SU-DHL-6 (cell line): ENCODE data around the gene SLC22A4.

ENCODE experiments used
- H2AFZ ChIP-seq: fragments of 200-600 bp; sonication (generic); 2 replicates; pipeline ENCODE4 v1.6.1; 2014; ENCODE audit warnings: low read depth, mild to moderate bottlenecking, moderate library complexity, mixed read lengths, antibody characterized with exemption, low read length; ENCODE audit not compliant: severe bottlenecking
- H3F3A ChIP-seq: fragments of 200-600 bp; shearing (Covaris generic); 2 replicates; pipeline ENCODE4 v1.6.0; 2016; ENCODE audit warnings: antibody characterized with exemption, mild to moderate bottlenecking; ENCODE audit not compliant: insufficient read depth
- H3K27ac ChIP-seq: fragments of 200-600 bp; sonication (generic); 2 replicates; pipeline ENCODE4 v1.5.1; 2016; ENCODE audit warnings: low read depth, mild to moderate bottlenecking, low read length, moderate library complexity, mixed read lengths
- H3K27me3 ChIP-seq: fragments of 200-600 bp; sonication (generic), shearing (Covaris generic); 2 replicates; pipeline ENCODE4 v1.6.0; 2014; ENCODE audit warnings: mild to moderate bottlenecking, low read length
- H3K36me3 ChIP-seq: fragments of 200-600 bp; sonication (generic); 2 replicates; pipeline ENCODE4 v1.6.1; 2014; ENCODE audit warnings: mild to moderate bottlenecking, low read length, mixed read lengths
- H3K4me2 ChIP-seq: fragments of 300-600, 200-600 bp; shearing (Covaris generic), sonication (generic); 2 replicates; pipeline ENCODE4 v1.6.0; 2014; ENCODE audit warnings: low read length, low read depth, mild to moderate bottlenecking; ENCODE audit not compliant: poor library complexity, severe bottlenecking
- H3K4me3 ChIP-seq: fragments of 200-600 bp; sonication (generic); 2 replicates; pipeline ENCODE4 v1.5.1; 2014; ENCODE audit warnings: antibody characterized with exemption, low read length, mild to moderate bottlenecking, mixed read lengths; ENCODE audit not compliant: insufficient read depth, poor library complexity, severe bottlenecking
- H3K79me2 ChIP-seq: fragments of 200-600 bp; sonication (generic); 2 replicates; pipeline ENCODE4 v1.6.1; 2014; ENCODE audit warnings: mild to moderate bottlenecking, low read length, moderate library complexity; ENCODE audit not compliant: insufficient read depth
- H3K9ac ChIP-seq: fragments of 200-600 bp; sonication (generic); 2 replicates; pipeline ENCODE4 v1.7.0; 2014; ENCODE audit warnings: mild to moderate bottlenecking, low read length
- H3K9me2 ChIP-seq: fragments of 200-600 bp; sonication (generic); replicated peaks from 2 replicates; pipeline ENCODE4 v1.6.1; 2014; ENCODE audit warnings: low read length; ENCODE audit not compliant: insufficient read depth
- H3K9me3 ChIP-seq: fragments of 200-600 bp; sonication (generic); 2 replicates; pipeline ENCODE4 v1.6.1; 2014; ENCODE audit warnings: low read length, mixed read lengths; ENCODE audit not compliant: insufficient read depth
- H4K20me1 ChIP-seq: fragments of 200-600 bp; sonication (generic); 2 replicates; pipeline ENCODE4 v1.6.1; 2014; ENCODE audit warnings: low read depth, mild to moderate bottlenecking, antibody characterized with exemption, low read length, moderate library complexity, mixed read lengths
- EZH2phosphoT487 ChIP-seq: fragments of 200-600 bp; sonication (generic), shearing (Covaris generic); conservative IDR thresholded peaks from 2 replicates; pipeline ENCODE4 v1.6.1; 2018; ENCODE audit warnings: mild to moderate bottlenecking, antibody characterized with exemption, low read length, moderate library complexity, mixed read lengths
- TF ChIP-seq, protein P1 (sequence below): fragments of 200-600 bp; sonication (generic); IDR thresholded peaks from one replicate; pipeline ENCODE4 v1.5.1; 2017; ENCODE audit warnings: antibody characterized with exemption, mild to moderate bottlenecking, low read length, moderate library complexity; ENCODE audit not compliant: insufficient read depth, poor library complexity, severe bottlenecking

Gene SLC22A4

GRCh38 chr5:132250547-132250946 lies 43.6 kb upstream of the SLC22A4 start:
- Histone ChIP-seq H3K27ac (no peak overlapping the region), H3K79me2 (no peaks in the 10 kb centered on the region), H3F3A (no peaks in the 10 kb centered on the region), H3K27me3 (no peaks in the 10 kb centered on the region), H3K9me3 (no peaks in the 10 kb centered on the region), H3K9ac (no peak overlapping the region), H3K4me2 (no peak overlapping the region), H3K36me3 (no peaks in the 10 kb centered on the region; the same call in 1 of the 2 replicates), H2AFZ (no peak overlapping the region), H3K4me3 (no peak overlapping the region), H3K9me2 (no peaks in the 10 kb centered on the region), H4K20me1 (no peaks in the 10 kb centered on the region)
- TF ChIP-seq, protein P1, sequence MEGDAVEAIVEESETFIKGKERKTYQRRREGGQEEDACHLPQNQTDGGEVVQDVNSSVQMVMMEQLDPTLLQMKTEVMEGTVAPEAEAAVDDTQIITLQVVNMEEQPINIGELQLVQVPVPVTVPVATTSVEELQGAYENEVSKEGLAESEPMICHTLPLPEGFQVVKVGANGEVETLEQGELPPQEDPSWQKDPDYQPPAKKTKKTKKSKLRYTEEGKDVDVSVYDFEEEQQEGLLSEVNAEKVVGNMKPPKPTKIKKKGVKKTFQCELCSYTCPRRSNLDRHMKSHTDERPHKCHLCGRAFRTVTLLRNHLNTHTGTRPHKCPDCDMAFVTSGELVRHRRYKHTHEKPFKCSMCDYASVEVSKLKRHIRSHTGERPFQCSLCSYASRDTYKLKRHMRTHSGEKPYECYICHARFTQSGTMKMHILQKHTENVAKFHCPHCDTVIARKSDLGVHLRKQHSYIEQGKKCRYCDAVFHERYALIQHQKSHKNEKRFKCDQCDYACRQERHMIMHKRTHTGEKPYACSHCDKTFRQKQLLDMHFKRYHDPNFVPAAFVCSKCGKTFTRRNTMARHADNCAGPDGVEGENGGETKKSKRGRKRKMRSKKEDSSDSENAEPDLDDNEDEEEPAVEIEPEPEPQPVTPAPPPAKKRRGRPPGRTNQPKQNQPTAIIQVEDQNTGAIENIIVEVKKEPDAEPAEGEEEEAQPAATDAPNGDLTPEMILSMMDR, result no peak
- TF ChIP-seq EZH2phosphoT487, result no peak

DNA sequence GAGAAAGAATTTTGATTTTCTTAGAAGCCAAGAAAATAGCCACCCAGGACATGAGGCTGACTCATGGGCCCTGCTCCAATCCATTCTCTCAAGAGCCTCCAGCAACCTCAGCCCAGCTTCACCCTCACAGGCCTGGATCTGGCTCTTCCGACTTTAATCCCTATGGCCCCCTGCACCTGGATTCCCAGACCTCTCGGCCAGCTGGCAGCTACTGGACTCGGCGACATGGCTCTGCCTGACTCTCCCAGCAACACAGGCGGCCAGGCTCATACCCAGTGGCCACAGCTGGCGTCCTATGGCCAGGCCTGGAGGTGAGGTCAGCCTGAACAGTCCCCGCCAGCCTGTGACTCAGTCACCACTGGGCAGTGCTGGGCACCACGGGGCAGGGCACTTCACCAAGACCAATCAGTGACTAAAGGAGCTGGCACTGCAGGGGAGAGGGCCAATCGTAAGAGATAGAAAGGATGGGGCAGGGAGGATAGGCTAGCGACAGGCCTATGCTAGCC lies 42.9 kb upstream of the SLC22A4 start:
- H3K36me3 ChIP-seq, result no peaks in the 10 kb centered on the region; the same call in 1 of the 2 replicates
- H3F3A ChIP-seq, result no peaks in the 10 kb centered on the region
- TF ChIP-seq, protein P1, result no peak
- no peak for TF ChIP-seq EZH2phosphoT487
- H3K4me3 ChIP-seq, result no peak overlapping the region
- no peak overlapping the region for H3K4me2 ChIP-seq
- no peak overlapping the region for H3K27ac ChIP-seq
- no peaks in the 10 kb centered on the region for H3K9me3 ChIP-seq
- H3K79me2 ChIP-seq, result no peaks in the 10 kb centered on the region
- no peak overlapping the region for H2AFZ ChIP-seq
- H3K9ac ChIP-seq, result no peak overlapping the region
- no peaks in the 10 kb centered on the region for H3K27me3 ChIP-seq
- no peaks in the 10 kb centered on the region for H3K9me2 ChIP-seq
- H4K20me1 ChIP-seq, result no peaks in the 10 kb centered on the region

DNA sequence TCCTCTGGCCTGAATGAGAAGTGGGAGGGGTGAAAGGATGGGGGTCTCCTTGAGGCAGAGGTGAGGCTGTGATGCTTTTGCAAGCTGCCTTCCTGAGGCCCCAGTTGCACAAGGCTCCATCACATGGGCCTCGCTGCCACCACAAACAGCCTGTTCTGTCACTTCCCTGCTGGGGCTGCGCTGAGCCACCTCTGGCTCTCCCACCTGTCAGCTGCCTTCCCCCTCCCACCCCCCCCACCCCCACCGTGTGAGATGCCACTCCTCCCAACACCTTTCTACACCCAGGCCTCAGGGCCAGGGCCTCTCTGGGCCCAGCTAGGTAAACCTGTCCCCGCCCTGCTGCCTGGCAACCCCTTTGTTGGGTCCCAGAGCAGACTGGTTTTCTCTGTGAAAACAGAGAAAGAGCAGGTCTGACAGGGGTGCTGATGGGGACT lies 41.2 kb upstream of the SLC22A4 start:
- H3K36me3 ChIP-seq, result no peaks in the 10 kb centered on the region
- H2AFZ ChIP-seq, result no peak overlapping the region
- H3K4me3 ChIP-seq, result no peak overlapping the region
- H3K27ac ChIP-seq, result no peak overlapping the region
- no peaks in the 10 kb centered on the region for H3F3A ChIP-seq
- no peaks in the 10 kb centered on the region for H4K20me1 ChIP-seq
- no peak overlapping the region for H3K4me2 ChIP-seq
- no peak overlapping the region for H3K9ac ChIP-seq
- H3K9me2 ChIP-seq, result no peaks in the 10 kb centered on the region
- H3K79me2 ChIP-seq, result no peaks in the 10 kb centered on the region
- H3K27me3 ChIP-seq, result no peaks in the 10 kb centered on the region
- H3K9me3 ChIP-seq, result no peaks in the 10 kb centered on the region
- no peak for TF ChIP-seq EZH2phosphoT487
- TF ChIP-seq, protein P1, result no peak
